NB4 (cell line): ENCODE data around the gene MEST.

Experiments used
- CTCF ChIP-seq: IDR thresholded peaks from one replicate; pipeline ENCODE4 v1.5.1; 2012; ENCODE audit warnings: low read depth, low read length
- POLR2A ChIP-seq: IDR thresholded peaks from 2 replicates; pipeline ENCODE4 v1.6.1; 2011; ENCODE audit warnings: mild to moderate bottlenecking; ENCODE audit not compliant: insufficient read length; ENCODE audit errors: extremely low read depth

- TF ChIP-seq CTCF (no peak), POLR2A (no peak)
Observed at GRCh38 chr7:130494431-130494858, 2.6 kb downstream of the MEST start.
